GM06990 (cell line): ENCODE results near the gene PPM1F.

ENCODE experiments used
- DNase-seq: peaks from one replicate; pipeline ENCODE4 v3.0.0-alpha.2; 2011; ENCODE audit not compliant: insufficient read length; ENCODE audit errors: extremely low read depth
- H3K27me3 ChIP-seq: replicated peaks from 2 replicates; pipeline ENCODE4 v1.6.0; 2011; ENCODE audit warnings: low read length; ENCODE audit not compliant: control insufficient read depth, insufficient read depth
- H3K36me3 ChIP-seq: 2 replicates; pipeline ENCODE4 v1.5.1; 2011; ENCODE audit warnings: low read length; ENCODE audit not compliant: control insufficient read depth, insufficient read depth
- H3K4me3 ChIP-seq: replicated peaks from 2 replicates; pipeline ENCODE4 v1.5.1; 2011; ENCODE audit warnings: low read depth, mild to moderate bottlenecking, control low read depth, low read length
- TF ChIP-seq, protein P1 (sequence below): IDR thresholded peaks from 2 replicates; pipeline ENCODE4 v1.5.1; 2011; ENCODE audit warnings: low read length, control low read depth, mild to moderate bottlenecking, inconsistent platforms; ENCODE audit not compliant: insufficient read depth, poor library complexity, severe bottlenecking

The PPM1F gene

GRCh38 chr22:21948824-21949568 is 3.7 kb downstream of the PPM1F start:
- Histone ChIP-seq H3K27me3 (no peaks in the 10 kb centered on the region), H3K36me3 (no peaks in the 10 kb centered on the region), H3K4me3 (no peak overlapping the region)
- no peak for DNase-seq
- TF ChIP-seq, protein P1, sequence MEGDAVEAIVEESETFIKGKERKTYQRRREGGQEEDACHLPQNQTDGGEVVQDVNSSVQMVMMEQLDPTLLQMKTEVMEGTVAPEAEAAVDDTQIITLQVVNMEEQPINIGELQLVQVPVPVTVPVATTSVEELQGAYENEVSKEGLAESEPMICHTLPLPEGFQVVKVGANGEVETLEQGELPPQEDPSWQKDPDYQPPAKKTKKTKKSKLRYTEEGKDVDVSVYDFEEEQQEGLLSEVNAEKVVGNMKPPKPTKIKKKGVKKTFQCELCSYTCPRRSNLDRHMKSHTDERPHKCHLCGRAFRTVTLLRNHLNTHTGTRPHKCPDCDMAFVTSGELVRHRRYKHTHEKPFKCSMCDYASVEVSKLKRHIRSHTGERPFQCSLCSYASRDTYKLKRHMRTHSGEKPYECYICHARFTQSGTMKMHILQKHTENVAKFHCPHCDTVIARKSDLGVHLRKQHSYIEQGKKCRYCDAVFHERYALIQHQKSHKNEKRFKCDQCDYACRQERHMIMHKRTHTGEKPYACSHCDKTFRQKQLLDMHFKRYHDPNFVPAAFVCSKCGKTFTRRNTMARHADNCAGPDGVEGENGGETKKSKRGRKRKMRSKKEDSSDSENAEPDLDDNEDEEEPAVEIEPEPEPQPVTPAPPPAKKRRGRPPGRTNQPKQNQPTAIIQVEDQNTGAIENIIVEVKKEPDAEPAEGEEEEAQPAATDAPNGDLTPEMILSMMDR: no peak

DNA sequence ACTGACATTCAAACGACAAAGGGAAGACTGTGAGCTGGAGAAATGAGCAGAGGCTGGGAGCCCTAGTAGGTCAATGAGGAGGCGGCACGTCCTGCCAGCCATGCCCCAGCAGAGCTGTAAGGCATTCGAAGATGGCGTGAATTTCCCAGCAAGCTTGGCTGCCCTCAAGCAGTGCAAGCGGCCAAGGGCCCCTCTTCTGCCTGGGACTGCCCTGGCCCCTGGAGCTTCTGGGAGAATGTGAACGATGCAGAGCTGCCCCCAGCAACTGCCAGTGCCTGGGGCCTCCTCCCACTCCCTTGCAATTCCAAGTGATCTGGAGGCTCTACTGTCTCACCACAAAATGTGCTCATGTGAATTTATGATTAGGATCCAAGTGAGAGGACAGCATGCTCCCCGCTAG is 4.3 kb downstream of the PPM1F start:
- DNase-seq: no peak
- TF ChIP-seq, protein P1: no peak
- H3K27me3 ChIP-seq: no peaks in the 10 kb centered on the region
- no peaks in the 10 kb centered on the region; the same call in 1 of the 2 replicates for H3K36me3 ChIP-seq
- H3K4me3 ChIP-seq: no peak overlapping the region

DNA sequence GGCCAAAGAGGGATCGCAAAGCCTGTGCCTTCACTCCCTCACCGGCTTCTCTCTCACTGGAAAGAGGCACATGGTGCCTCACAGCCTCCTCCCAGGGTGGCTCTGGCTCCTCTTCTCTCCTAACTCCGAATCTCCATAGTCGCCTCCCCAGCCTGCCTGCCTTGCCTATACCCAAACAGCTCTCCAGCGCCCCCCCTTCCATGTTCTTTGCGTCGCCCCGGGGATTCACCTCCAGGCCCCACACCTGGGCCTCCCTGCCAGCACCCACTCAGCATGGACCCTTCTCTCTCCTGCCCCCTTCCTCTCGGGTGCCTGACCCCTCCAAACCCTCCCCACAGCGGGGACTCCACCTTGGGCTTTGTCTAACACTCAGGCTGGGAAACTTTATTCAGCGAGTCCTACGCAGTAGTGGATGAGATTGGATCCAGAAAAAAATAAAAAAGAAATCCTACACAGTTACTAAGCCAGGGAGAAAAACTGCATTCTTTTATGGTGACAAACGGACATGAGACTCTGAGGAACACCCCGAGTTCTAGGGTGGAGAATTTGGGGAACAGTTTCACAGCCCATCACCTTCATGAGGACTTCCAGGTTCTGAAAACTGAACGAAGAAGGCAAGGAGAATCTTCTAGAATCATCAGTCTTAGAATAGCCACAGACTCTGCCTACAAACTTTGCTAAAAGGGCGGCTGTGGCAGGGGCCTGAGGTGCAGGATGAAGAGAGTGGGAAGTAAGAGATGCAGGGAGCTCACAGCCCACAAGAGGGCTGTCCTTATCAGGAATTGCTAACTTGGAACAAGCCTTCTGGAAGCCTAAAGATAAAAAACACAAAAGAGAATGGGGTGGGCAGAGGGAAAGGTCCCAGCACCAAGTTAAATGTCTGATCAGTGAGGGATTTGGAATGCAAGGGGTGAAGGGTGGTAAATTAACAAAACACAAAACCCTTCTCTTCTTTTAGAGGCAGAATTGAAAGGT is 5.3 kb downstream of the PPM1F start:
- Histone ChIP-seq H3K4me3 (no peak overlapping the region), H3K27me3 (no peaks in the 10 kb centered on the region), H3K36me3 (peaks cover 1% of the 10 kb centered on the region; the same call in 1 of the 2 replicates)
- no peak for DNase-seq
- TF ChIP-seq, protein P1: peak; percentile 25

- peaks cover 1% of the 10 kb centered on the region; the same call in 1 of the 2 replicates for H3K36me3 ChIP-seq
- TF ChIP-seq, protein P1: no peak
- H3K4me3 ChIP-seq: no peak overlapping the region
- no peaks in the 10 kb centered on the region for H3K27me3 ChIP-seq
- no peak for DNase-seq
Observed at GRCh38 chr22:21946262-21946925, 6.3 kb downstream of the PPM1F start.

- Histone ChIP-seq H3K27me3 (no peaks in the 10 kb centered on the region), H3K36me3 (peaks cover 1% of the 10 kb centered on the region; the same call in 1 of the 2 replicates), H3K4me3 (no peak overlapping the region)
- TF ChIP-seq, protein P1: no peak
- DNase-seq: no peak
Observed at GRCh38 chr22:21945453-21946261, 7.0 kb downstream of the PPM1F start.
